ENCODE data around the gene GRK5. TPM values are rescaled to one million over a fixed set of nuclear protein-coding genes. Genes with fewer than 3 reads are reported as not detected.
A peak's percentile ranks its signal among the peaks of the same experiment; 100 is the strongest.

The GRK5 gene
- total RNA-seq, 1 donor from 2014 or later: 4.3 TPM

DNA sequence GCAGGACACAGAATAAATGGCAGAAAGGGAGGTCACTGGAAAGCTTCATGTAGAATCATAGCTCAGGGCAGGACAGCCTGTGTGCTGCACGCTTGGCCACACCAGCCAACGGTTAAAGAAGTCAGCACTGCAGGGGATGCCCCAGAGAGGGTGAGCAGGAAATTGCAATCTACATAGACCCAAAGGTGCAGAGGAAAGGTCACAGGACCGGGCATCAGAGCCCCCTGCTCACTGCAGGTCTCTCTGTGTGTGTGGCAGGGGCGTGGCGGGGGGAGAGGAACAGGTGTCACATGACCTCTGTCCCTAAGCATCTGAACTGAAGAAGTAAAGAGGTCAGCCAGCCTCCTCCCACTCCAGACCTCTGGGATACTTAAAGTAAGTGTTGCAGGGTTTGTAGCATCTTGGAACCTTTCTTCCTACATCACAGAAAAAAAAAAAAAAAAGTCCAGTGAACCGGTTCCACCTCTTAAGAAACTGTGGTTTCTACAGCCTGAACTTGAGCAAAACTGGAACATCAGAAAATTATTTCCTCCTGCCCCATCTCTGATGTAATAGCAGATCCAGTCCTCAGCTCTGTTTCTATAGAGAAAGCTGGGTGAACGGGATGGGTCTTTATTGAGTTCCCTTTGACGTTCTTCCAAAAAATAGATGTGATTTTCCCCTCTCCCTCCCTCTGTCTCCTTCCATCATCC is 270.9 kb downstream of the GRK5 start:
- Mint-ChIP-seq H3K9me3 (peaks cover 5% of the 10 kb centered on the region), H3K27ac (no peak overlapping the region), H3K4me1 (peaks cover 20% of the 10 kb centered on the region), H3K4me3 (no peak overlapping the region), H3K27me3 (ENCODE audit: insufficient read depth, low read depth) (peaks cover 6% of the 10 kb centered on the region), H3K36me3 (no peaks in the 10 kb centered on the region)
- Histone ChIP-seq H3K27me3 (peaks cover 63% of the 10 kb centered on the region), H3K36me3 (no peaks in the 10 kb centered on the region), H3K9ac (no peak overlapping the region), H3K27ac (no peak overlapping the region), H3K79me2 (ENCODE audit: low read depth) (no peaks in the 10 kb centered on the region), H3K9me3 (ENCODE audit: low read depth) (no peaks in the 10 kb centered on the region), H3K4me2 (peak overlapping the region; percentile 6), H4K20me1 (ENCODE audit: low read depth) (no peaks in the 10 kb centered on the region), H2AFZ (replicated peaks) (no peak overlapping the region), H3F3A (ENCODE audit: low read depth) (peaks cover 12% of the 10 kb centered on the region), H3K4me3 (no peak overlapping the region), H3K4me1 (peaks cover 22% of the 10 kb centered on the region)
- no peak for DNase-seq (ENCODE audit: low spot score)
- no peak for TF ChIP-seq EZH2phosphoT487 (IDR thresholded peaks at IDR 0.05)

DNA sequence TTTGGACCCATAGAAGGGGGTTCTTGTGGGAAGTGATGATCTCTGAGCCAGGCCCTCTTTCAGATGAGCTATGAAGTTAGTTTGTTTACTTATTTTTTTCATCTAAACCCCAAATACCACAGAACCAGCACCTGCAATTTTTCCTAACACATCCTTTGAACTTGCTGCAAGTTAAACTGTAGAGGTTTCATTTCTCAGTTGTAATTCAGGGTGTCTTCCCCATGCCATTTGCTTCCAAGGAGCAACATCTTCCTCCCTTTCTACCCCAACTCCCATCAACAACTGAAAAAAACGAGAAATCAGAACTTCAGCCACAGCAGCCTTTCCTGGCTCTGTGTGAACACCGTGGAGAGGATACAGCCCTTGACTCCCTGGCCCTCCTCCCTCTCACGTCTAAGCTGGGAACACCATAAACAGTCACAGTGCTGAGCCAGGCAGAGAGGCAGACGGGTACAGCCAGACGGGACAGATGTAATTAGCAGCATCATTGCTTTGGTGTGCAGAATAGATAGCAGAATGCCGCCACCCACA is 271.5 kb downstream of the GRK5 start:
- H3F3A ChIP-seq (ENCODE audit: low read depth): peaks cover 12% of the 10 kb centered on the region
- TF ChIP-seq, protein P1, sequence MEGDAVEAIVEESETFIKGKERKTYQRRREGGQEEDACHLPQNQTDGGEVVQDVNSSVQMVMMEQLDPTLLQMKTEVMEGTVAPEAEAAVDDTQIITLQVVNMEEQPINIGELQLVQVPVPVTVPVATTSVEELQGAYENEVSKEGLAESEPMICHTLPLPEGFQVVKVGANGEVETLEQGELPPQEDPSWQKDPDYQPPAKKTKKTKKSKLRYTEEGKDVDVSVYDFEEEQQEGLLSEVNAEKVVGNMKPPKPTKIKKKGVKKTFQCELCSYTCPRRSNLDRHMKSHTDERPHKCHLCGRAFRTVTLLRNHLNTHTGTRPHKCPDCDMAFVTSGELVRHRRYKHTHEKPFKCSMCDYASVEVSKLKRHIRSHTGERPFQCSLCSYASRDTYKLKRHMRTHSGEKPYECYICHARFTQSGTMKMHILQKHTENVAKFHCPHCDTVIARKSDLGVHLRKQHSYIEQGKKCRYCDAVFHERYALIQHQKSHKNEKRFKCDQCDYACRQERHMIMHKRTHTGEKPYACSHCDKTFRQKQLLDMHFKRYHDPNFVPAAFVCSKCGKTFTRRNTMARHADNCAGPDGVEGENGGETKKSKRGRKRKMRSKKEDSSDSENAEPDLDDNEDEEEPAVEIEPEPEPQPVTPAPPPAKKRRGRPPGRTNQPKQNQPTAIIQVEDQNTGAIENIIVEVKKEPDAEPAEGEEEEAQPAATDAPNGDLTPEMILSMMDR (IDR thresholded peaks at IDR 0.05): no peak
- TF ChIP-seq EZH2 (IDR thresholded peaks at IDR 0.05) (no peak), EZH2phosphoT487 (IDR thresholded peaks at IDR 0.05) (no peak)
- H3K79me2 ChIP-seq (ENCODE audit: low read depth): no peaks in the 10 kb centered on the region
- no peaks in the 10 kb centered on the region for H3K9me3 ChIP-seq (ENCODE audit: low read depth)
- DNase-seq (ENCODE audit: low spot score): no peak
- no peaks in the 10 kb centered on the region for H3K36me3 ChIP-seq
- no peak overlapping the region for H3K9ac ChIP-seq
- no peak overlapping the region for H3K27ac ChIP-seq
- H3K4me2 ChIP-seq: peak overlapping the region; percentile 56
- Mint-ChIP-seq H3K4me1 (peaks cover 20% of the 10 kb centered on the region), H3K36me3 (no peaks in the 10 kb centered on the region), H3K9me3 (peaks cover 2% of the 10 kb centered on the region), H3K27me3 (ENCODE audit: insufficient read depth, low read depth) (peaks cover 6% of the 10 kb centered on the region), H3K27ac (peak overlapping the region; percentile 38), H3K4me3 (no peak overlapping the region)
- H4K20me1 ChIP-seq (ENCODE audit: low read depth): no peaks in the 10 kb centered on the region
- no peak overlapping the region for H2AFZ ChIP-seq (replicated peaks)
- H3K27me3 ChIP-seq: peaks cover 58% of the 10 kb centered on the region
- H3K4me3 ChIP-seq: no peak overlapping the region
- peaks cover 22% of the 10 kb centered on the region for H3K4me1 ChIP-seq

DNA sequence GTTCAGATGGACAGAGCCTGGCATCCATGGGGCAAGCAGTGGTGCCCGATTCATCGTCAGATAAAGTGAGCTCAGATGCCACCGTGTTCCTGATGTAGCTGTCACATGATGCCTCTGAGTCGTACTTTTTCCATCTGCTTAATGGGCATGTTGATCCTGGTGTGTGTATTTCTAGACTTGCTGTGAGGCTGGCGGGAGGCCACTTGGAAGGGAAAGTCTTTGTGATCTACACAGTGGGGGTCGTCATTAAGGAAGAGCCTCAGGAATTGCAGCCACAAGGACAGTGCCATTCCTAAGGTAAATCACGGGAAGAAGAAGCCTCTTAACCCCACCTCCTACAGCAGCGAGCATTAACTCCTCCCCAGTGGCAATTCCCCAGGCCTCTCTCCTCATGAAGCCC is 272.2 kb downstream of the GRK5 start:
- Mint-ChIP-seq H3K9me3 (no peaks in the 10 kb centered on the region), H3K4me3 (peak overlapping the region; percentile 45), H3K36me3 (no peaks in the 10 kb centered on the region), H3K27me3 (ENCODE audit: insufficient read depth, low read depth) (peaks cover 6% of the 10 kb centered on the region), H3K4me1 (peaks cover 22% of the 10 kb centered on the region), H3K27ac (no peak overlapping the region)
- H3K27me3 ChIP-seq: peaks cover 58% of the 10 kb centered on the region
- H3K27ac ChIP-seq: no peak overlapping the region
- no peaks in the 10 kb centered on the region for H3K36me3 ChIP-seq
- no peak overlapping the region for H3K4me3 ChIP-seq
- no peak overlapping the region for H3K9ac ChIP-seq
- peak; percentile 60 for DNase-seq (ENCODE audit: low spot score)
- H3K9me3 ChIP-seq (ENCODE audit: low read depth): no peaks in the 10 kb centered on the region
- no peak overlapping the region for H2AFZ ChIP-seq (replicated peaks)
- H3K4me1 ChIP-seq: peaks cover 22% of the 10 kb centered on the region
- TF ChIP-seq EZH2phosphoT487 (IDR thresholded peaks at IDR 0.05): no peak
- TF ChIP-seq, protein P1 (IDR thresholded peaks at IDR 0.05): no peak
- TF ChIP-seq EZH2 (IDR thresholded peaks at IDR 0.05): no peak
- H3F3A ChIP-seq (ENCODE audit: low read depth): peaks cover 12% of the 10 kb centered on the region
- H3K79me2 ChIP-seq (ENCODE audit: low read depth): no peaks in the 10 kb centered on the region
- peak overlapping the region; percentile 56 for H3K4me2 ChIP-seq
- H4K20me1 ChIP-seq (ENCODE audit: low read depth): no peaks in the 10 kb centered on the region

DNA sequence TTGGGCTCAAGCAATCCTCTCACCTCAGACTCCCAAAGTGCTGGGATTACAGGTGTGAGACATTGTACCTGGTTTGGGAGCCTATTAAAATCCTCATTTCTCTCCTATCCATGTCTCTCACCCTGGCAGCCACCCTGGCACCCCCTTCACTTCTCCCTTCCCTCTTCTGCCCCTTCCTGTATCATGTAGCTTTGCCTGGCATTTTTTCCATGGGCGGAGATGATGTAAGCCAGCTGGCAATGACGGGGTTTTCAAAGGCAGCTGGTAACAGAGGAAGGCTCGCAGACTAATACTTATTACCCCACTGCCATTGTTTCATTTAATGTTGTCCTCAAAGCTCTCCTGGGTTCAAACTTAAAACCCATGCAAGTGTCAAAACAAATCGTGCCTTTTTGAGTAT is 273.3 kb downstream of the GRK5 start:
- H3K4me2 ChIP-seq: no peak overlapping the region
- peaks cover 52% of the 10 kb centered on the region for H3K27me3 ChIP-seq
- H3K36me3 ChIP-seq: no peaks in the 10 kb centered on the region
- H2AFZ ChIP-seq (replicated peaks): no peak overlapping the region
- H4K20me1 ChIP-seq (ENCODE audit: low read depth): no peaks in the 10 kb centered on the region
- peaks cover 12% of the 10 kb centered on the region for H3F3A ChIP-seq (ENCODE audit: low read depth)
- Mint-ChIP-seq H3K27me3 (ENCODE audit: insufficient read depth, low read depth) (peaks cover 3% of the 10 kb centered on the region), H3K9me3 (no peaks in the 10 kb centered on the region), H3K4me3 (no peak overlapping the region), H3K4me1 (peaks cover 23% of the 10 kb centered on the region), H3K27ac (no peak overlapping the region), H3K36me3 (no peaks in the 10 kb centered on the region)
- H3K27ac ChIP-seq: no peak overlapping the region
- TF ChIP-seq, protein P1 (IDR thresholded peaks at IDR 0.05): no peak
- TF ChIP-seq EZH2phosphoT487 (IDR thresholded peaks at IDR 0.05) (no peak), EZH2 (IDR thresholded peaks at IDR 0.05) (no peak)
- H3K4me1 ChIP-seq: peaks cover 22% of the 10 kb centered on the region
- H3K79me2 ChIP-seq (ENCODE audit: low read depth): no peaks in the 10 kb centered on the region
- no peak overlapping the region for H3K4me3 ChIP-seq
- no peaks in the 10 kb centered on the region for H3K9me3 ChIP-seq (ENCODE audit: low read depth)
- H3K9ac ChIP-seq: no peak overlapping the region
- no peak for DNase-seq (ENCODE audit: low spot score)
